A673 (cell line): ENCODE results near the gene SLC18A2.

ENCODE experiments used
- EZH2 ChIP-seq: fragments of 200-600 bp; sonication (generic); IDR thresholded peaks from 2 replicates; pipeline ENCODE4 v1.6.1; 2017; ENCODE audit warnings: borderline replicate concordance, low read depth, mild to moderate bottlenecking, mixed read lengths, antibody characterized with exemption, low read length; ENCODE audit not compliant: poor library complexity, severe bottlenecking
- TF ChIP-seq, protein P1 (sequence below): fragments of 300-800, 200-600 bp; sonication (generic); conservative IDR thresholded peaks from 2 replicates; pipeline ENCODE4 v1.5.1; 2017; ENCODE audit warnings: low read depth, mild to moderate bottlenecking, antibody characterized with exemption, low read length, moderate library complexity, mixed read lengths

DNA sequence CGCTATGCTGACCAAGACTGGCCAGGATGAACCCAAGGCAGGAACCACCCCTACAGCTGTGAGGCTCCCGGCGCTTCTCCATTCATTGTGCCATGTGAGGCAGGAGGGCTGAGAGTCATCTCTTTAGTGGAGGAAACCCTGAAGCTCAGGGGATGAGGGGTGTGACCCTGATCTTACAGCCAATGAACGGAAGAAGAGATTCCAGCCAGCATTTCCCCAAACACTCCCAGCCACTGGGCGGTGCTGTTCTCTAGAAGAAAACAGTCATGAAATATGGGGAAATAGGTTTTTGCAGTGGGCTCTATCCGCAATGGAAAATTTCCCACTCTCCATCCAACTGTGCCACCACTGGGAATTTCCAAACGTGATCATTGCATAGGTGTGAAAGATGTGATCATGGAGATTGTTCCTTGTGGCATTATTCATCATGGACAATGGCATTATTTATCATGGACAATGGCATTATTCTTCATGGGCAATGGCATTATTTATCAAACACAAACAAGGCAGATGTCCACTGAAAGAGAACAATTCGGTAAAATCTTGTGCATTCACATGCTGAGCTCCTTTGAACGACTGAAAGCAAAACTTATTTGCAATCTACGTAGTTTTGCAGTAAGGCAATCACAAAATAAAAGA, 14.0 kb upstream of the SLC18A2 start:
- TF ChIP-seq, protein P1, sequence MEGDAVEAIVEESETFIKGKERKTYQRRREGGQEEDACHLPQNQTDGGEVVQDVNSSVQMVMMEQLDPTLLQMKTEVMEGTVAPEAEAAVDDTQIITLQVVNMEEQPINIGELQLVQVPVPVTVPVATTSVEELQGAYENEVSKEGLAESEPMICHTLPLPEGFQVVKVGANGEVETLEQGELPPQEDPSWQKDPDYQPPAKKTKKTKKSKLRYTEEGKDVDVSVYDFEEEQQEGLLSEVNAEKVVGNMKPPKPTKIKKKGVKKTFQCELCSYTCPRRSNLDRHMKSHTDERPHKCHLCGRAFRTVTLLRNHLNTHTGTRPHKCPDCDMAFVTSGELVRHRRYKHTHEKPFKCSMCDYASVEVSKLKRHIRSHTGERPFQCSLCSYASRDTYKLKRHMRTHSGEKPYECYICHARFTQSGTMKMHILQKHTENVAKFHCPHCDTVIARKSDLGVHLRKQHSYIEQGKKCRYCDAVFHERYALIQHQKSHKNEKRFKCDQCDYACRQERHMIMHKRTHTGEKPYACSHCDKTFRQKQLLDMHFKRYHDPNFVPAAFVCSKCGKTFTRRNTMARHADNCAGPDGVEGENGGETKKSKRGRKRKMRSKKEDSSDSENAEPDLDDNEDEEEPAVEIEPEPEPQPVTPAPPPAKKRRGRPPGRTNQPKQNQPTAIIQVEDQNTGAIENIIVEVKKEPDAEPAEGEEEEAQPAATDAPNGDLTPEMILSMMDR: peak; percentile 74
- no peak for TF ChIP-seq EZH2
